Ishikawa (cell line): ENCODE data around the gene ABCG1.

ENCODE experiments used
- CEBPB ChIP-seq: IDR thresholded peaks from 2 replicates; pipeline ENCODE4 v1.6.1; 2012
- CREB1 ChIP-seq: IDR thresholded peaks from 2 replicates; pipeline ENCODE4 v1.6.1; 2012; ENCODE audit warnings: low read depth
- EGR1 ChIP-seq: IDR thresholded peaks from 2 replicates; pipeline ENCODE4 v1.6.1; 2012
- EP300 ChIP-seq: IDR thresholded peaks from 2 replicates; pipeline ENCODE4 v1.6.1; 2012; ENCODE audit warnings: borderline replicate concordance
- FOXM1 ChIP-seq: IDR thresholded peaks from 2 replicates; pipeline ENCODE4 v1.6.1; 2012; ENCODE audit warnings: low read depth, borderline replicate concordance
- MAX ChIP-seq: IDR thresholded peaks from 2 replicates; pipeline ENCODE4 v1.6.1; 2012
- NFIC ChIP-seq: IDR thresholded peaks from 2 replicates; pipeline ENCODE4 v1.6.1; 2012
- RAD21 ChIP-seq: IDR thresholded peaks from 2 replicates; pipeline ENCODE4 v1.6.1; 2012; ENCODE audit warnings: low read depth
- REST ChIP-seq: IDR thresholded peaks from 2 replicates; pipeline ENCODE4 v1.6.1; 2012; ENCODE audit warnings: low read depth, mild to moderate bottlenecking
- TAF1 ChIP-seq: IDR thresholded peaks from 2 replicates; pipeline ENCODE4 v1.6.1; 2012; ENCODE audit warnings: low read depth, mild to moderate bottlenecking
- TCF12 ChIP-seq: IDR thresholded peaks from 2 replicates; pipeline ENCODE4 v1.6.1; 2012; ENCODE audit warnings: low read depth
- TEAD4 ChIP-seq: IDR thresholded peaks from 2 replicates; pipeline ENCODE4 v1.6.1; 2012
- USF1 ChIP-seq: IDR thresholded peaks from 2 replicates; pipeline ENCODE4 v1.6.1; 2012
- YY1 ChIP-seq: IDR thresholded peaks from 2 replicates; pipeline ENCODE4 v1.6.1; 2012; ENCODE audit warnings: low read depth
- ZBTB7A ChIP-seq: IDR thresholded peaks from 2 replicates; pipeline ENCODE4 v1.6.1; 2012; ENCODE audit warnings: low read depth

Gene ABCG1

GRCh38 chr21:42266971-42267556 is 48.1 kb downstream of the ABCG1 start:
- no peak for TF ChIP-seq ZBTB7A
- TF ChIP-seq USF1 = no peak
- no peak for TF ChIP-seq CEBPB
- no peak for TF ChIP-seq EGR1
- TF ChIP-seq TAF1 = no peak
- no peak for TF ChIP-seq EP300
- TF ChIP-seq YY1 = no peak
- no peak for TF ChIP-seq FOXM1
- no peak for TF ChIP-seq NFIC
- no peak for TF ChIP-seq RAD21
- no peak for TF ChIP-seq REST
- no peak for TF ChIP-seq TEAD4
- no peak for TF ChIP-seq CREB1
- no peak for TF ChIP-seq MAX
- no peak for TF ChIP-seq TCF12

GRCh38 chr21:42269386-42269785 is 50.4 kb downstream of the ABCG1 start:
- TF ChIP-seq MAX (no peak), CEBPB (no peak), EP300 (no peak), USF1 (no peak), TAF1 (no peak), ZBTB7A (no peak), REST (no peak), RAD21 (no peak)

GRCh38 chr21:42271065-42271464 is 52.1 kb downstream of the ABCG1 start:
- TF ChIP-seq EP300 (no peak), CREB1 (no peak), YY1 (no peak), TAF1 (no peak), CEBPB (no peak), MAX (no peak), USF1 (no peak), REST (no peak), ZBTB7A (no peak), NFIC (no peak), RAD21 (no peak), EGR1 (no peak), FOXM1 (no peak), TEAD4 (no peak), TCF12 (no peak)
